NCI-H1694 treated with DMSO at 0.1 percent for 48 hours (cell line): Measurements from ENCODE around the gene EIF3K.
A peak's percentile ranks its signal among the peaks of the same experiment; 100 is the strongest.

ENCODE experiments used
- DNase-seq: peaks from one replicate; lab custom pipeline; 2025; lab: John Stamatoyannopoulos, UW

EIF3K gene

GRCh38 chr19:38684078-38684861, 65.3 kb downstream of the EIF3K start:
- DNase-seq: peak; percentile 32

- DNase-seq: no peak
Measured at GRCh38 chr19:38684862-38685665, 66.1 kb downstream of the EIF3K start.

- peak; percentile 81 for DNase-seq
Measured at GRCh38 chr19:38685666-38686529, 66.9 kb downstream of the EIF3K start.

GRCh38 chr19:38686530-38686888, 67.5 kb downstream of the EIF3K start:
- DNase-seq: no peak
